DLD1 (cell line): Measurements from ENCODE around the gene NT5C2.

Experiments used
- in situ Hi-C: cut with HindIII; loops from 2 replicates; pipeline ENCODE4 v1.10.0; 2017; ENCODE audit warnings: low sequenced_read_pairs

The NT5C2 gene

DNA sequence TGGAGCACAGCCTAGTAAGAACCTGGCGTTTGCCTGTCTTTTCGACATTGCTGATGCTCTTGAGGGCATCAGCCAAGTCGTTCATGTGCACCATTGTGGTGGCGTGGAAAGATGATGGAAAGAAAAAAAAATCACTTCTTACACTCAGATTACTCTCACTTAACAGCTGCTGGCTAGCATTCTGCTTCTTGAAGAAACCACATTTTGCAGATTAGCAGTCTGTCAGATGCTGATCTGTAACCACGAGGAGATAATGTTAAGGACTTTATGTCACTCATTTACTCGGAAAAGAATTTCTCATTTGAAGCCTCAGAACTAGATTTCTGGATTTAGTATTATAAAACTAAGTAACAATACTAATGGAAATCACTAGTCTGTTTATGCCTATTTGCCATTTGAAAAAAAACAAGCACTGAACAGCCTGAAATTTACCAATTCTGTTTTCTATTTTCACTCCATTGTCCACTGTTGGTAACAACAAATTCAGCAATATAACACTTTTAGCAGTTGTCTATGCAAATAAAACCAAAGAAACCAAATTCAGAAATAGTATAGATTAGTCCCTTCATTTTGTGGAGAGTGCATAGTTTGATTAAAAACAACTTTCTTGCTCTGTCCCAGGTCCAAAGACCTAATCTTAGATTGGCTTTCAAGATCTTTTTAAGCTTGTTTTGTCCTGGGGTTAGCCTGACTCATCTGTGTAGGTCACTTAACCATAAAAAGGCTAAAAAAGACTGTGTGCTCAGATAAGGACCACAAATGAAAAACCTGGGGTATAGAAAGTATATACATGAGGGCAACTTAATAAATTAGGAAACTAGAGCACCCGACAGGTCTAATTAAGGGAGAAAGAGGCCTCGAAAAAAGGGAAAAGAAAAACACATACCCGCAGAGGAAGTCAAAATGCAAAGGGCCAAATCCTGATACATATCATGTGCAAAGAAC, 67.5 kb downstream of the NT5C2 start:
- in situ Hi-C loops, result no loop called here

DNA sequence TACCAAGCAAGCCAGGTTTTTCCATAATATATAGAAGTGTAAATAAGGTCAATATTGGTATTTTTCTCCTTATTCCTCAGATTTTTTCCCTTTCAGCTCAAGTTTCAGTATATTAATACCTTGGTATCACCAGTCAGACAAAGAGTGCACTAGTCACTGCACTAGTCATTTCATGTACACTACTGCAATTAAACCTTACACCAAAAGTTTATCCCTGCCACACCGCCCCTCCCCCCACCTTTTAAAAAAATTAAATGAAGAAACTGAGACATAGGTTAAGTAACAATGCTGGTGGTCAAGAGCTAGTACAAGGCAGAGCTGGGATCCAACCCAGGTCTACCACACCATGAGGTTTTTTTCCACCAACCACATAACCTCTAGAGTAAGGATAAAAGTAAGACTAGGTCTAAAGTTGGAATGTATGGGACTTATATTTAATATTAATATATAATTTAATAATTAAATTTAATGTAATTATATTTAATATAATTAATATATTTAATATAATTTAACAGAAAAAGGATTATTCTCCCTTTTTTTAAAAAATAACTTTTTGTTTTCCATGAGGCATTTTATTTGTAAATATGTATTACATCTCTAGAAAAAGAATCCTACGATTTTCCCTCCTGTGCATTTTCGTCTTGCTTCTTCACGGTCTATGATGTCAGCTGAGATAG, 68.5 kb downstream of the NT5C2 start:
- in situ Hi-C loops, result no loop called here

- in situ Hi-C loops, result no loop called here
Measured at GRCh38 chr10:103123282-103124024, 69.6 kb downstream of the NT5C2 start.

DNA sequence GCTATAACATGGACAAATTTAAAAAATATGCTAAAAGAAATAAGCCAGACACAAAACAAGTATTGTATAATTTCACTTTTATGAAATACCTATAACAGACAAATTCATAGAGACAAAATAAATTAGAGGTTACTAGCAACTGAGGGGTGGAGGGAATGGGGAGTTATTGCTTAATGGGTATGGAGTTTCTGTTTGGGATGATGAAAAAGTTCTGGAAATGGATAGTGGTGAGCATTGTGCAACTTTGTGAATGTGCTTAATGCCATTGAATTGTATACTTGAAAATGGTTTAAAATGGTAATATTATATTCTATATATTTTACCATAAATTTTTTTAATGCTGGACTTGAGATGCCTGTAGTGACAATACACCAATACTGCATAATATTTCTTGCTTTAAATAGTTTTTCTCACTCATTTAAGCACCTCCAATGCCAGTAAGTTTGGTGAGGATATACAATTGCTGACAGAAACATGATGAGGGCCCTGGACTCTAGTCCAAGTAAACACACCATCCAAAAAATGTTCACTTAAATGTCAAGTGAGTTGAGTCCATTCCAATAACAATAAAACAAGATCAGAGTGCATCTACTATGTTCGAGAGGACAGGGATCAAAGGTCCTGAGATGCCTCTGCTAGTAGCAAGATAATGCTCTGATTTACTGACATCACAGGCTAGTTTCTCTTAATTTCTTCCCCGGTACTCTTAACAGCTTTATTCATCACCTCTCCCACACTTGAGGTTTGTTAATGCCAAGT, 71.9 kb downstream of the NT5C2 start:
- in situ Hi-C loops, result no loop called here

DNA sequence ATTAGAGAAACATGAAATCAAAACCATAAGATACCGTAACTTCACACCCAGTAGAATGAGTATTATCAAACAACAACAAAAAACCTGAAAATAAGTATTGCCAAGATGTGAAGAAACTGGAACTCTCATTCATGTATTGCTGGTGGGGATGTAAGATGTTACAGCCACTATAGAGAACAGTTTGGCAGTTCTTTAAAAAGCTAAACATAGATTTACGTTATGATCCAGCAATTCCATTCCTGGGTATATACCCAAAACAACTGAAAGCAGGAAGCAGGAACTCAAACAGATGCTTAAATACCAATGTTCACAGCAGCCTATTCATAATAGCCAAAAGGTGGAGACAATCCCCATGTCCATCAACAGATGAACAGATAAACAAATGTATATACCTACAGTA, 72.5 kb downstream of the NT5C2 start:
- in situ Hi-C loops, result no loop called here

DNA sequence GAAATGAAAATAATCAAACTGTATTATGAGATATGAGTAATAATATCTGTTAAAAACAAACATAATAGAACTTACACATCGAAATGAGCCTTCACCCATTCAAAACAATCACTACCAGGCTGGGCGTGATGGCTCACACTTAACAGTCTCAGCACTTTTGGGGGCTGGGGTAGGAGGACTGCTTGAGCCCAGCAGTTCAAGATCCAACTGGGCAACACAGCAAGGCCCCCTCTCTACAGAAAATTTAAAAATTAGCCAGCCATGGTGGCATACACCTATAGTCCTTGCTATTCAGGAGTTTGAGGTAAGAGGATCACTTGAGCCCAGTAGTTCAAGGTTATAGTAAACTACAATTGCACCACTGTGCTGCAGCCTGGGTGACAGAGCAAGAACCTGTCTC, 75.8 kb downstream of the NT5C2 start:
- in situ Hi-C loops, result loop anchor here (5.0 kb wide), 1 partner anchor 35 kb away; no protein-coding TSS in a partner anchor

- in situ Hi-C loops, result loop anchor here (5.0 kb wide), 1 partner anchor 37 kb away; no protein-coding TSS in a partner anchor
Measured at GRCh38 chr10:103114876-103115275, 78.2 kb downstream of the NT5C2 start.

DNA sequence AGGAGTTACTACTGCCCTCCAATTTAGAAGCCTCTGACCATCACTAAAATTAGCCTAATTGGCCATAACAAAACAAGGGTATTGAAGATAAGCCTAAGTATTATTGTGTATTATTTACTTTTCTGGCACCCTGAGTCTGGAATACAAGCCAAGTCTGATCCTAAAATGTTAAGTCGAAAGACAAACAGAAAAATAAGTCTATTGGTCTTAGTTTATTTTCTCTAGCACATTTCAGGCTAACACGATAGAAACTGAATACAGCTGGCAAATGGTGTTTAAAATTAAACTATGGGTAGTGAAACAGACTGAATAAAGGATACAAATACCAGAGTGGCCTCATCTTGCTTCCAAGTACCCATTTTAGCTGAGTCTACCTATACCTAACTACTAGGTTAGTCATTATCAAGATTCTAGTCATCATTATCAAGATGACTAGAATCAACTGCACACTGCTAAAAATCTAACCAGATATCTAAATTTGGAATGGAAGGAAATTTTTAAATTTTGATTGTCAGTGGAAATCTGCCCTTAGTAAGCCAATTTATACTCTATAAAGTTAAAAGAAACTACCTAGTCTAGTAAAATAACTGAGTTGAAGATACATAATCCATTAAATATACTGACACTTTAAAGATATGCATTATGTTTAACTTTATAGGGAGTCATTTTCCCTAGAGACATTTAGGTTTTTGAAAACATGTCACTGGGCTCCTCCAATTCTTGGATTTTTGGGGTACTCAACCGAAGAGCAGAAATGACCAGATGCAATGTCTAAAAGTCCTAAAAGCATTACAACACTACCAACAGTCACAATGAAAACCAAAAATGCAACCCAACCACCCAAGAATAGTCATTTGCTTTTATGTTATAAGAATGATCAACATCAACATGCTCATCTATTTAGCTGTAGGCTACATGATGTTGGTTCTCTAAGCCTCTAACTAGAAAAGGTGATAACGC, 80.9 kb downstream of the NT5C2 start:
- in situ Hi-C loops, result no loop called here

DNA sequence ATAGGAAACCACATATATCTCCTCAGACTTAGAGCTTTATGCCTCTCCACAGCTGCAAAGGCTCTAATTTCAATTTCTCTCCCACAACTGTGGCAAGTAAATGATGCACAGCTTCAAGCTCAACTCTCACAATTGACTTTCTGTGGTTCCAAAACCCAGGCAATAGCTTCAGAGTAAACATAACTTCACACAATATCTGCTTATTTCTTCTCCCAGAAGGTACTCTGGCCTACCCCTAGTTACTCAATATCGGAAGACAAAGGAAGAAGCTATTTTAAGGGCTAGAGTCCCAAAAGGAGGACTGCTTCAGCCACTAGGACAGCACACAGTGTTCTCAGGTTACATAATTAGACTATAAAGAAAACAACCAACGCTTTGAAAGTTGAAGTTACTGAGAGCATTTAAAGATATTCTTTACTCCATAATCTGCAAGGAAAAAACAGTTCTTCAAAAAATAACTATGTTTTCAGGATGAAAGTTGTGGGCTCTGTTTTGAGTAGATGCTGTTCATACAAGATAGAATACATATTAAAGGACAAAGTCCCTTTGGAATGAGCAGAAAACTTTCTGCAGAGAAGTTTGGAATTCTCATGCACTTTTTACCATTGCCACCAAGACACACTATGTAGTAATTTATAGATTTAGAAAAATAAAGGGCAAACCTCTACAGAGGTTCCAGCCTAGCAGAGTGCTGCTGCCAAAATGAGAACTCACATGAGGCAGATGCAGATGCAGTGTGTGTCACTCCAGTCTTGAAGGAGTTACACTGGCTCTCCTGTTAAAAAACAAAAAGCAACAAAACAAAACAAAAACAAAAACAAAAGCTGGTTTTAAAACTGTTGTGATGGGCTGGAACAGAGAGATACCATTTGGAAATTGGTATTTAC, 81.8 kb downstream of the NT5C2 start:
- in situ Hi-C loops, result no loop called here

- in situ Hi-C loops, result no loop called here
Measured at GRCh38 chr10:103110407-103110806, 82.7 kb downstream of the NT5C2 start.

GRCh38 chr10:103109821-103110220, 83.3 kb downstream of the NT5C2 start:
- in situ Hi-C loops, result no loop called here

GRCh38 chr10:103106539-103106938, 86.5 kb downstream of the NT5C2 start:
- in situ Hi-C loops, result no loop called here

- in situ Hi-C loops, result no loop called here
Measured at GRCh38 chr10:103105462-103105861, 87.6 kb downstream of the NT5C2 start.

DNA sequence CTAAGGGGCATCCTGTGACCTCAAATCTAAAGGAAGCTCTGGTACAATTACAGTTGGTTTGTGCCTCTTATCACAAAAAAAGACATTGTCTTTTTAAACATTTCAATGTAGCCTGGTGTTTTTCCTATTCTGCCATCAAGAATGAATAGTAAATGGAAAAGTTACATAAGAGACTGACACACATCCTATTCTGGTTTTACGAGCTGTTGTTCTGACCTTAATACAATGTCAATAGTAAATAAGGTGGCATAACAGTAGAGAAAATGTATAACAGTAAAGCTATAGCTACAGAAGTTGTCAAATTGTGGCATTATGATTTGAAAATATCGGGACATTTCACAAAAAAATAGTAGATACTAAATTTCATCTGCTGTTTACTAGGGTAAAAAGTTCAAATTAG, 88.4 kb downstream of the NT5C2 start:
- in situ Hi-C loops, result no loop called here

GRCh38 chr10:103103989-103104388, 89.1 kb downstream of the NT5C2 start:
- in situ Hi-C loops, result no loop called here

DNA sequence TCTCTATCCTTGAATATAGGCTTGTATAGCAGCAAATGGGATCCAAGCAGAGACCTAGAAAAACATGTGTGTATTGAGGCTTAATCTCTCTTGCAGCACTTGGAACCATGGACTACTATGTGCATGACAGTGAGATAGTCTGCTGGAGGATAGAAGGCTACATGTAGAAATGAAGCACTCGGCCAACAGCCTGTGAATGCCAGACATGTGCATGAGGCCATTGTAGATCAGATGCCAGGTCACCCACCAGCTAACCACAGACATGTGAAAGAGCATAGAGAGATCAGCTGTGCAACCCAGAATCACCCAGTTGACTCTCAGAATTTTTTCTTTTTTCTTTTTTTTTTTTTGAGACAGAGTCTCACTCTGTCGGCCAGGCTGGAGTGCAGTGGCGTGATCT, 90.9 kb downstream of the NT5C2 start:
- in situ Hi-C loops, result no loop called here

- in situ Hi-C loops, result no loop called here
Measured at GRCh38 chr10:103100620-103101019, 92.5 kb downstream of the NT5C2 start.

- in situ Hi-C loops, result no loop called here
Measured at GRCh38 chr10:103098240-103098639, 94.8 kb downstream of the NT5C2 start.

GRCh38 chr10:103096130-103096529, 96.9 kb downstream of the NT5C2 start:
- in situ Hi-C loops, result no loop called here
